Mononuclear cell (primary cell): ENCODE measurements around the gene EID3. TPM values are rescaled to one million over a fixed set of nuclear protein-coding genes. Genes with fewer than 3 reads are reported as not detected.

Experiments used
- H3K27me3 ChIP-seq: 2 replicates; pipeline ENCODE4 v1.6.0; 2011; ENCODE audit warnings: low read length, control low read depth; ENCODE audit not compliant: insufficient read depth
- H3K4me1 ChIP-seq: 2 replicates; pipeline ENCODE4 v1.5.1; 2011; ENCODE audit warnings: mild to moderate bottlenecking, low read length, control low read depth; ENCODE audit not compliant: insufficient read depth
- H3K4me3 ChIP-seq: 2 replicates; pipeline ENCODE4 v1.5.1; 2011; ENCODE audit warnings: mild to moderate bottlenecking, low read length, moderate library complexity
- H3K9me3 ChIP-seq: 2 replicates; pipeline ENCODE4 v1.5.1; 2011; ENCODE audit warnings: low read depth, mild to moderate bottlenecking, control low read depth, low read length
- total RNA-seq: library from RNA; depleted of rRNA; stranded (reverse); fragments of >200 nt; gene quantifications from one replicate; pipeline ENCODE4 v1.2.3, GENCODE V29; 2012

EID3 gene
- total RNA-seq, 1 donor = 19.9 TPM

GRCh38 chr12:104333692-104334255 lies 30.2 kb downstream of the EID3 start:
- H3K4me3 ChIP-seq = no peak overlapping the region
- no peaks in the 10 kb centered on the region for H3K4me1 ChIP-seq
- no peaks in the 10 kb centered on the region for H3K27me3 ChIP-seq
- H3K9me3 ChIP-seq = no peaks in the 10 kb centered on the region

DNA sequence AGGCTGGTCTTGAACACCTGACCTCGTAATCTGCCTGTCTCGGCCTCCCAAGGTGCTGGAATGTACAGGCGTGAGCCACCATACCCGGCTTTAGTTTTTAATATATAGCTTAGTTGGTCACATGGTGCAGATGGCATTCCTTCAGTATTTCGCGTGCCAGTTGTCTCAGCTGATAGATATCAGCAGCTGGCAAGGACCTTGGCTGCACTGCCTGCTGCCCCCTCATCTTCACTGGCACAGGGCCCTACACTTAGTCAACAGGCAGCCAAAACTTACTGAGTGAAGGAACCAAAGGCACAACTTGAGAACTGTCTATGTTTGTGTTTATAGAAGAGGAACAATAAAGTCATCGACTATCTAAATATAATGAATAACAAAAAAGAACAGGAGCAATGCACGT lies 31.0 kb downstream of the EID3 start:
- no peaks in the 10 kb centered on the region for H3K4me1 ChIP-seq
- no peak overlapping the region for H3K4me3 ChIP-seq
- no peaks in the 10 kb centered on the region for H3K9me3 ChIP-seq
- no peaks in the 10 kb centered on the region for H3K27me3 ChIP-seq

GRCh38 chr12:104336115-104336514 lies 32.6 kb downstream of the EID3 start:
- Histone ChIP-seq H3K27me3 (no peaks in the 10 kb centered on the region), H3K9me3 (no peaks in the 10 kb centered on the region), H3K4me3 (no peak overlapping the region), H3K4me1 (no peaks in the 10 kb centered on the region)

DNA sequence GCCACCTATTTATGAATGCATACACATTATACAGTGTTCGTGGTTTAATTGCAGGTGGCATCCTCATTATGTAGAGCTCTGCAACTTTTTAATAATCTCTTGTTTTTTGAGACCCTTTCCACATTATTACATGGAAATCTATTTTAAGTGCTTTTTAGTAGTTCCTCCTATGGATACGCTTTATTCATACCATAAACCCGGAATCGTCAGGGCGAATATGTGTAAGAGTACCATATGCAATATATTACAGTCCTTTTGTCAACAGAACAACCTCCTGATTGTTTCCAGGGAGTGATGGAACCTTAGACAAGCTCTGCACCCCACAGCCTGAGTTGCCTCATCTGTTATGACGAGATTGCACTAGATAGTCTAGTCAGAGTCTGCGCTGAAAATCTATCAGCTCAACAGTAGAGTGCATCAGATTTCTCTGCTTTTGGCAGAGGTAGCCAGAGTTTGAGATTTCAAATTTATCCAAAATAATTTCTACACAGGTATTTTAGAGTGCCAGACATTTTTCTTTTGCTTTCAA lies 33.6 kb downstream of the EID3 start:
- H3K4me1 ChIP-seq = no peaks in the 10 kb centered on the region
- H3K9me3 ChIP-seq = no peaks in the 10 kb centered on the region
- no peak overlapping the region for H3K4me3 ChIP-seq
- no peaks in the 10 kb centered on the region for H3K27me3 ChIP-seq

DNA sequence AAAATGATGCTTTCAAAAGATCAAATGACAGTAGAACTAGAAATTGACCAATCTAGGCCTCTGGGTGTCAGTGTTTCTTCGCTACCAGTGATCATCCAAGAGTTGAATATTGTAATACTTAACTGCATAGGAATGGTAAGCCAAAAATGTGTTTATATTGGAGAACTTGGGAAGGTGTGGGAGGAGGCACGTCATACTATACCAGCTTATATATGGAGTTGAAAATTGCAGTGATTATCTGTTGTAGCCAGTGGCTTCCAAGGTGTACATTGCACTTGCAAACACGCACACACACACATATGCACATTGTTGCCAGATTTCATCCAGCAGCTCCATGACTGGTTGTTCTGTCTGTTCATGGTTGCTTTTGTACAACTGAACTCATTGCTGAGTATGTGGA lies 36.1 kb downstream of the EID3 start:
- Histone ChIP-seq H3K9me3 (no peaks in the 10 kb centered on the region), H3K4me1 (no peaks in the 10 kb centered on the region), H3K4me3 (no peak overlapping the region), H3K27me3 (no peaks in the 10 kb centered on the region)

DNA sequence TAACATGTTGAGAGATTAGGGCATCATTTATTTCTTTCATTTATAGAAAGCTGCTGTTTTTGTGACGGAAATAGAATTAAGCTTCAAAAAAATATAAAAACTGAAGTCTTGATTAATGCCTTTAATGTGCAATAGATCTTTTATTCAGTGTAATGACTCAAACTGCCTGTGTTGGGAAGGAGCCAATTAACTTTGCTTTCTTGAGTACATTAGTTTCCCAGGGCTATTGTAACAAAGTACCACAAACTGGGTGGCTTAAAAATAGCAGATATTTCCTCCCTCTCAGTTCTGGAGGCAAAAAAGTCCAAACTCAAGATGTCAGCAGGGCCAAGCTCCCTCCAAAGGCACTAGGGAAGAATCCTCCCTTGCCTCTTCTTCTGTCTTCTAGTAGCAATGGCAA lies 36.6 kb downstream of the EID3 start:
- no peak overlapping the region for H3K4me3 ChIP-seq
- H3K27me3 ChIP-seq = no peaks in the 10 kb centered on the region
- H3K4me1 ChIP-seq = no peaks in the 10 kb centered on the region
- no peaks in the 10 kb centered on the region for H3K9me3 ChIP-seq

- H3K9me3 ChIP-seq = no peaks in the 10 kb centered on the region
- H3K4me1 ChIP-seq = no peaks in the 10 kb centered on the region
- no peak overlapping the region for H3K4me3 ChIP-seq
- no peaks in the 10 kb centered on the region for H3K27me3 ChIP-seq
These were observed 37.5 kb downstream of the EID3 start for GRCh38 chr12:104340925-104341611.

GRCh38 chr12:104342147-104342546 lies 38.6 kb downstream of the EID3 start:
- H3K27me3 ChIP-seq = no peaks in the 10 kb centered on the region
- no peak overlapping the region for H3K4me3 ChIP-seq
- no peaks in the 10 kb centered on the region for H3K4me1 ChIP-seq
- H3K9me3 ChIP-seq = no peaks in the 10 kb centered on the region

DNA sequence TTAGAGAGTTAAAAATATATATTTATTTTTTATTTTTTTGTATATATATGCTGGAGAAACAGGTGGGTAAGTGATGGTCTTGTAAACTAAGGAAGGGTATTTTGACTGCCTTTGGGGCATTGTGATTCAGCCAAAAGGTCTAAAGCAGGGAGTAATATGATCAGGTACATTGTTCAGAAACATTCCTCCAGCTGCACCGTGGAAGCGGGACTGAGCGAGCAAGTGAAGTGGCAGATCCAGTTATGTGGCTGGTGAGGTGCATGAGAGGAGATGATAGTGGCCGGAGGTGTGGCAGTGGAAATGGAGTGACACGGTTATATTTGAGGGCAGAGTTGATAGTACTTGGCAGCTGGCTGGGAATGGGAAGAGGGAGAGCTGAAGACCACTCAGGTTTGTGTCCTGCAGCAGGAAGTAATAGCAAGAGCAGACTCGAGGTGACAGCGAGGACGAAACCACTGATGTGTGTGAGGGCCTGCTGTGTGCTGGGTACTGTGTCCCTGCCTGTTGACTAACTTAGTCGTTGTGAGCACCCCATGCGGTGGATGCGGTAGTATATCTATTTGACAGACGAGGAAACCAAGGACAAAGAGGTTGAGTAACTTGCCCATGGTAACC lies 39.2 kb downstream of the EID3 start:
- H3K9me3 ChIP-seq = no peaks in the 10 kb centered on the region
- H3K4me3 ChIP-seq = no peak overlapping the region
- H3K4me1 ChIP-seq = no peaks in the 10 kb centered on the region
- no peaks in the 10 kb centered on the region for H3K27me3 ChIP-seq

- H3K27me3 ChIP-seq = no peaks in the 10 kb centered on the region
- no peak overlapping the region for H3K4me3 ChIP-seq
- no peaks in the 10 kb centered on the region for H3K9me3 ChIP-seq
- no peaks in the 10 kb centered on the region for H3K4me1 ChIP-seq
These were observed 41.1 kb downstream of the EID3 start for GRCh38 chr12:104344682-104345081.

GRCh38 chr12:104345234-104346066 lies 41.9 kb downstream of the EID3 start:
- Histone ChIP-seq H3K4me3 (no peak overlapping the region), H3K27me3 (no peaks in the 10 kb centered on the region), H3K4me1 (no peaks in the 10 kb centered on the region), H3K9me3 (no peaks in the 10 kb centered on the region)

DNA sequence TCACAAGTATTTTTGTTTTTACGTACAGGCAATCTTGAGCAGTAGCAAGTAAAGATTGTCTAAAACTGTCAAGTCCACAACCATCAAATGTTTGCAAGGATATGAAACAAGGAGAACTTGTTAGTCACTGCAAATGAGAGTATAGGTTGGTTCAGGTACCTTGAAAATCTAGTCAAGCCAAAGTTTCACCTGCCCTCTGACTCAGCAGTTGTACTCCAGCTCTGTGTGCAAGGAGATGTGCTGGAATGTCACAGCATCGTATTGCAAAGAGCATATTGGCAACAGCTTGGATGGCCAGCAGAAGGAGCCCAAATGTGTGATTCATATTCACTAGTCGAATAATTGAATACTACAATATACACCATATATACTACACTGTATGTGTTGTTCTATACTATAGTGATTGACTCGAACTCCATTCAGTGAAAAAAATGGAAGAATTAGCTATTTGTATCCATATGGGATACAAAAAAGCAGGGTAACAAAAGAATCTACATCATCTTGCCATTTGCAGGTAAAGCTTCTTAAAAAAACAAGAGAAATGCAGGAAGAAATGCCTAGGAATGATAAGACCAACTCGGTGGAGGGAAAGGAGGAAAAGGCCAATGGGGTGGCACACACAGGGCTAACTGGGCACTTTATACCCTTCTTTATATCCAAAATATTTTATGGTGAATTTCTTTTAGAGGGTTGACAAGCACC lies 44.0 kb downstream of the EID3 start:
- no peaks in the 10 kb centered on the region for H3K9me3 ChIP-seq
- H3K4me3 ChIP-seq = no peak overlapping the region
- no peaks in the 10 kb centered on the region for H3K27me3 ChIP-seq
- H3K4me1 ChIP-seq = no peaks in the 10 kb centered on the region

DNA sequence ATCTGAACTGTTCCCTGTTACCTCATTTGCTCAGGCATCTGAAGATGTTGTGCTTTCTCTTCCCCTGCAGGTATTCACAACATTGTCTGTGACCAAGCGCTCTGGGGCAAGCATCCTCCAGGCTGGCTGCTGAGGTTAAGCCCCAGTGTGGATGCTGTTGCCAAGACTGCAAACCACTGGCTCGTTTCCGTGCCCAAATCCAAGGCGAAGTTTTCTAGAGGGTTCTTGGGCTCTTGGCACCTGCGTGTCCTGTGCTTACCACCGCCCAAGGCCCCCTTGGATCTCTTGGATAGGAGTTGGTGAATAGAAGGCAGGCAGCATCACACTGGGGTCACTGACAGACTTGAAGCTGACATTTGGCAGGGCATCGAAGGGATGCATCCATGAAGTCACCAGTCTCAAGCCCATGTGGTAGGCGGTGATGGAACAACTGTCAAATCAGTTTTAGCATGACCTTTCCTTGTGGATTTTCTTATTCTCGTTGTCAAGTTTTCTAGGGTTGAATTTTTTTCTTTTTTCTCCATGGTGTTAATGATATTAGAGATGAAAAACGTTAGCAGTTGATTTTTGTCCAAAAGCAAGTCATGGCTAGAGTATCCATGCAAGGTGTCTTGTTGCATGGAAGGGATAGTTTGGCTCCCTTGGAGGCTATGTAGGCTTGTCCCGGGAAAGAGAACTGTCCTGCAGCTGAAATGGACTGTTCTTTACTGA lies 44.9 kb downstream of the EID3 start:
- Histone ChIP-seq H3K9me3 (no peaks in the 10 kb centered on the region), H3K4me1 (no peaks in the 10 kb centered on the region), H3K4me3 (no peak overlapping the region), H3K27me3 (no peaks in the 10 kb centered on the region)

DNA sequence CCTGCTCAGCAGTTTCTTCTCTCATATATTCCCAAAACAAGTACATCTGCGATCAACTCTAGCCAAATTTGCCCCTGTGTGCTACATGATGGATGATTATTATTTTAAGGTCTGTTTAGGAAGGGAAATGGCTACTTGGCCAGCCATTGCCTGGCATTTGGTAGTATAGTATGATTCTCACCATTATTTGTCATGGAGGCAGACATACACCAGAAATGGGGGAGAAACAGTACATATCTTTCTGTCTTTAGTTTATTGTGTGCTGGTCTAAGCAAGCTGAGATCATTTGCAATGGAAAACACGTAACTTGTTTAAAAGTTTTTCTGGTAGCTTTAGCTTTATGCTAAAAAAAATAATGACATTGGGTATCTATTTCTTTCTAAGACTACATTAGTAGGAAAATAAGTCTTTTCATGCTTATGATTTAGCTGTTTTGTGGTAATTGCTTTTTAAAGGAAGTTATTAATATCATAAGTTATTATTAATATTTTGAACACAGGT lies 45.5 kb downstream of the EID3 start:
- Histone ChIP-seq H3K9me3 (no peaks in the 10 kb centered on the region), H3K4me3 (no peak overlapping the region), H3K4me1 (no peaks in the 10 kb centered on the region), H3K27me3 (no peaks in the 10 kb centered on the region)
